Fibroblast of mammary gland (primary cell): ENCODE results near the gene TBX1.
A peak's percentile ranks its signal among the peaks of the same experiment; 100 is the strongest.

Experiments used
- DNase-seq: peaks from one replicate; pipeline ENCODE4 v3.0.0-alpha.2; 2010; ENCODE audit warnings: low read depth
- H3K4me3 ChIP-seq: 2 replicates; pipeline ENCODE4 v1.5.1; 2011; ENCODE audit warnings: low read depth, mild to moderate bottlenecking, low read length, moderate library complexity; ENCODE audit not compliant: control insufficient read depth
- CTCF ChIP-seq: conservative IDR thresholded peaks from 2 replicates; pipeline ENCODE4 v1.5.1; 2011; ENCODE audit warnings: low read depth, low read length, inconsistent platforms; ENCODE audit not compliant: control insufficient read depth, insufficient read depth

TBX1 gene

GRCh38 chr22:19801340-19802000 lies 40.9 kb downstream of the TBX1 start:
- TF ChIP-seq CTCF = peak; percentile 1
- peak; percentile 85 for DNase-seq
- no peak overlapping the region for H3K4me3 ChIP-seq

GRCh38 chr22:19802001-19802893 lies 41.7 kb downstream of the TBX1 start:
- no peak for TF ChIP-seq CTCF

GRCh38 chr22:19802894-19803735 lies 42.5 kb downstream of the TBX1 start:
- no peak for TF ChIP-seq CTCF
- H3K4me3 ChIP-seq = no peak overlapping the region
- DNase-seq = no peak

More at GRCh38 chr22:19802001-19802893, 41.7 kb downstream of the TBX1 start:
- DNase-seq = no peak
- no peak overlapping the region for H3K4me3 ChIP-seq

GRCh38 chr22:19803736-19804267 lies 43.2 kb downstream of the TBX1 start:
- DNase-seq = no peak
- TF ChIP-seq CTCF = no peak
- no peak overlapping the region for H3K4me3 ChIP-seq

GRCh38 chr22:19805821-19806212 lies 45.2 kb downstream of the TBX1 start:
- DNase-seq = no peak
- H3K4me3 ChIP-seq = no peak overlapping the region
- no peak for TF ChIP-seq CTCF
